ENCODE data around the gene ATN1. TPM values are rescaled to one million over a fixed set of nuclear protein-coding genes. Genes with fewer than 3 reads are reported as not detected.

The ATN1 gene
- total RNA-seq, 2 experiments from 2014 or later, result 27.3 to 27.6 TPM

DNA sequence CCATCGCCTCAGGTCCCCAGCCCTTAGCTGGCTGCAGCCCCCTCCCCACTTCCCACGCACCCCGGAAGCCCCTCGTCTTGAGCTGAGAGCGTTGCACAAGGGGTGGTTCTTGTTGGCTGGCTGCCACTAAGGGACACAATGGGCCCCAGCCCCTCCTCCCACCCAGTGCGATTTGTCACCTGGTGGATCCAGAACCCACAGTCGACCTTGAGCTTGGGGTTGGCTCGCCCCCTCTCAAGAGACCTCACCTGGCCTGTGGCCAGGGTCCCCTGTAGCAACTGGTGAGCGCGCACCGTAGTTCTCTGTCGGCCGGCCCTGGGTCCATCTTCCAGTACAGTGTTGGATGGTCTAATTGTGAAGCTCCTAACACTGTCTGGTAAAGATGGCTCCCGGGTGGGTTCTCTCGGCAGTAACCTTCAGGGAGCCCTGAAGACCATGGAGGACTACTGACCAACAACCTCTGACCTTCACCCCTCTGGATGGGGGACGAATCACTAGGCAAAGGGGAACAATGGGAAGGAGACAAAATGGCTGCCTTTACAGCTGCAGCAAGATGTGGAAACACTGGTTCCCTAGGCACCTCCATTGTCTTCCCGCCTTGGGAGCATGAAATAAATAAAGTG is 36.1 kb downstream of the ATN1 start:
- POLR2A ChIA-PET, result interaction anchor here (3.4 kb wide), 1 partner anchor 20 kb away, joined by 27 read pairs; the partner anchor contains the start of genes C12orf57 and RNU7-1
- CTCF ChIA-PET, result interaction anchor here (0.9 to 13.3 kb wide), 7 partner anchors 7 to 93 kb away, joined by 3 to 388 read pairs (median 8); partner anchors contain the start of genes C12orf57, PTPN6, RNU7-1 and SPSB2
- Mint-ChIP-seq H3K4me1 (peaks cover 73% of the 10 kb centered on the region), H3K4me3 (no peak overlapping the region), H3K27ac (peak overlapping the region; percentile 85), H3K27me3 (no peaks in the 10 kb centered on the region), H3K36me3 (ENCODE audit: low read depth) (peaks cover 58% of the 10 kb centered on the region), H3K9me3 (no peaks in the 10 kb centered on the region)
- no peak for DNase-seq

- Mint-ChIP-seq H3K27me3 (no peaks in the 10 kb centered on the region), H3K4me3 (no peak overlapping the region), H3K4me1 (peaks cover 72% of the 10 kb centered on the region), H3K27ac (peak overlapping the region; percentile 85), H3K9me3 (no peaks in the 10 kb centered on the region), H3K36me3 (ENCODE audit: low read depth) (peaks cover 56% of the 10 kb centered on the region)
- ChIA-PET POLR2A (interaction anchor here (3.4 kb wide), 1 partner anchor 20 kb away, joined by 27 read pairs; the partner anchor contains the start of genes C12orf57 and RNU7-1), CTCF (interaction anchor here (0.6 to 13.3 kb wide), 16 partner anchors 8 to 144 kb away, joined by 3 to 388 read pairs (median 4); partner anchors contain the start of genes C12orf57, C1RL, LPCAT3 and PTPN6)
- no peak for DNase-seq
Observed at GRCh38 chr12:6964605-6965025, 36.9 kb downstream of the ATN1 start.

DNA sequence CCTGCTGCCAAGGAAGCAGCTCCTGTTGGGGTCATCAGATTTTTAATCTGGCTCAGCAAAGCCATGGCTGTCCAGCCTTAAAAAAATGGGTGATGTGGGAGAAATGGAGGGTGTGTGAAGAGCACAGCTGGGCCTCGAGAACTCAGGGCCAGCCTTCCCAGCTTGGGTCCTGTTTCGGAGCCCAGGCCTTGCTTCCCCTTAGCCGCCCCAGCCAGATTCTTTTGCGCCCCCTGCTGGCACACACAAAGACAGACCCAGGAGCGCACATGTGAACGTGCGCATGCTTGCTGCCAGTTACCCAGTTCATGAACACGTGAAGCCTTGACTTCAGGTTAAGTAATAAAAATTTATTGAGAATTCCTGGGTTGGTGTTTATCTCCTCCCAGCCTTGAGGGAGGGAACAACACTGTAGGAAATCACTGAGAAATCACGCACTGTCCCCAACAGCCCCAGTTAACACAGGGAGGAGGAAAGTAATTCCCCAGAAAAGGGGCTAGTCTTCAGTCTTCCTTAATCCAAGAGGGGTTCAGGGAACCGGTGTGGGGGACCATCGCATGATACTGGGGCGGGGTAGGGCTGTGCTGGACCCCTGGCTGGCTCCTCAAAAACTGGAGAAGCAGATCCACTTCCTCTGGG is 37.4 kb downstream of the ATN1 start:
- Mint-ChIP-seq H3K4me1 (peaks cover 68% of the 10 kb centered on the region), H3K4me3 (no peak overlapping the region), H3K27me3 (no peaks in the 10 kb centered on the region), H3K27ac (peak overlapping the region; percentile 85), H3K36me3 (ENCODE audit: low read depth) (peaks cover 60% of the 10 kb centered on the region), H3K9me3 (no peaks in the 10 kb centered on the region)
- ChIA-PET POLR2A (interaction anchor here (3.4 kb wide), 1 partner anchor 21 kb away, joined by 27 read pairs; the partner anchor contains the start of genes C12orf57 and RNU7-1), CTCF (interaction anchor here (0.6 to 13.3 kb wide), 16 partner anchors 9 to 144 kb away, joined by 3 to 388 read pairs (median 4); partner anchors contain the start of genes C12orf57, C1RL, LPCAT3 and PTPN6)
- peak; percentile 91 for DNase-seq

DNA sequence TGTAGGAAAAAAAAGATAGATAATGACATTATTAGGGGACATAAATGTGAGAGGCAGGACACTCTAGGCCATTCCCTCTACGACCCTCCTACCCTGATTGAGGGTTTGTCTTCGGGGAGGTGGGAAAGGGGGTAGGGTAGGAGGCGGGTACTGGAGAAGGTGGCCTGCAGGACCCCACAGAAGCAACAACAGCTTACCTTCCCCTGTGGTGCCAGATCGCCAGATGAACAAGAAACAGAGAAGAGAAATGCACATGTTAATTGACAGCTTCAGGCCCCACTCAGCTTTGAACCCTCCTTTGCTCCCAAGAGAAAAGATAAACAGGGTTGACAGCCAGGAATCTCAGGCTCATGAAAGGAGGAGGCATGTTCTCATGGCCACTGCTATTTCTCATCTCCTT is 38.0 kb downstream of the ATN1 start:
- no peaks in the 10 kb centered on the region for H3K9me3 Mint-ChIP-seq
- peak overlapping the region; percentile 85 for H3K27ac Mint-ChIP-seq
- H3K4me3 Mint-ChIP-seq, result no peak overlapping the region
- POLR2A ChIA-PET, result interaction anchor here (3.4 kb wide), 1 partner anchor 21 kb away, joined by 27 read pairs; the partner anchor contains the start of genes C12orf57 and RNU7-1
- DNase-seq, result no peak
- H3K36me3 Mint-ChIP-seq (ENCODE audit: low read depth), result peaks cover 55% of the 10 kb centered on the region
- H3K4me1 Mint-ChIP-seq, result peaks cover 63% of the 10 kb centered on the region
- no peaks in the 10 kb centered on the region for H3K27me3 Mint-ChIP-seq
- CTCF ChIA-PET, result interaction anchor here (0.9 to 13.3 kb wide), 7 partner anchors 9 to 93 kb away, joined by 3 to 388 read pairs (median 5); partner anchors contain the start of genes C12orf57, PTPN6, RNU7-1 and SPSB2

DNA sequence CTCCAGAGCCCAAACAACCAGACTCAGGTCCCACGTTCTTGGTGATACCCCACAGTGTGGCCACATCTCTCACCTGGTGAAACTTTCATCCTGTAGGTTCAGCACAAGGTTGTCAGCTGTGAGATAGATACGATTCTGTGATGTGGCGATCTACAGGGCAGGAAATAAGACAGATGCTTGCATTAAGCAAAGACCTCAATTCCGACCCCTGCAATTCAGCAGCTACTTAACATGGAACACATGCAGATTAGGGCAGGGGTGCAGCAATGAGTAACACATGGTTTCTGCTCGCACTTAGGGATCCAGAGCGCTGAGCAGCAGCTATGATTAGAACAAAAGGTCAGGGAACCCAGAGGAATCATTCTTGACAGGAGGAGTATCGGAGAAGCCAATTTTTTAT is 38.6 kb downstream of the ATN1 start:
- ChIA-PET CTCF (interaction anchor here (0.9 to 13.3 kb wide), 4 partner anchors 10 to 94 kb away, joined by 4 to 388 read pairs (median 6); partner anchors contain the start of genes C12orf57, PTPN6, RNU7-1 and SPSB2), POLR2A (interaction anchor here (3.4 kb wide), 1 partner anchor 22 kb away, joined by 27 read pairs; the partner anchor contains the start of genes C12orf57 and RNU7-1)
- peaks cover 52% of the 10 kb centered on the region for H3K36me3 Mint-ChIP-seq (ENCODE audit: low read depth)
- H3K27me3 Mint-ChIP-seq, result no peaks in the 10 kb centered on the region
- H3K27ac Mint-ChIP-seq, result no peak overlapping the region
- no peaks in the 10 kb centered on the region for H3K9me3 Mint-ChIP-seq
- H3K4me1 Mint-ChIP-seq, result peaks cover 59% of the 10 kb centered on the region
- H3K4me3 Mint-ChIP-seq, result no peak overlapping the region
- DNase-seq, result no peak

GRCh38 chr12:6967651-6968100 is 39.9 kb downstream of the ATN1 start:
- Mint-ChIP-seq H3K4me3 (no peak overlapping the region), H3K9me3 (no peaks in the 10 kb centered on the region), H3K27me3 (no peaks in the 10 kb centered on the region), H3K4me1 (peaks cover 59% of the 10 kb centered on the region), H3K27ac (no peak overlapping the region), H3K36me3 (ENCODE audit: low read depth) (peaks cover 48% of the 10 kb centered on the region)
- CTCF ChIA-PET, result interaction anchor here (1.1 to 2.9 kb wide), 5 partner anchors 17 to 141 kb away, joined by 3 to 17 read pairs (median 5); partner anchors contain the start of gene PTPN6
- no peak for DNase-seq
- POLR2A ChIA-PET, result no interaction called here

- H3K27me3 Mint-ChIP-seq, result no peaks in the 10 kb centered on the region
- peak overlapping the region; percentile 100 for H3K4me3 Mint-ChIP-seq
- H3K36me3 Mint-ChIP-seq (ENCODE audit: low read depth), result peaks cover 48% of the 10 kb centered on the region
- H3K9me3 Mint-ChIP-seq, result no peaks in the 10 kb centered on the region
- H3K4me1 Mint-ChIP-seq, result peaks cover 60% of the 10 kb centered on the region
- ChIA-PET POLR2A (no interaction called here), CTCF (interaction anchor here (0.6 to 2.9 kb wide), 9 partner anchors 14 to 141 kb away, joined by 3 to 17 read pairs (median 5); partner anchors contain the start of genes C1RL, PTPN6 and SPSB2)
- no peak for DNase-seq
- peak overlapping the region; percentile 100 for H3K27ac Mint-ChIP-seq
Observed at GRCh38 chr12:6968426-6968825, 40.7 kb downstream of the ATN1 start.

DNA sequence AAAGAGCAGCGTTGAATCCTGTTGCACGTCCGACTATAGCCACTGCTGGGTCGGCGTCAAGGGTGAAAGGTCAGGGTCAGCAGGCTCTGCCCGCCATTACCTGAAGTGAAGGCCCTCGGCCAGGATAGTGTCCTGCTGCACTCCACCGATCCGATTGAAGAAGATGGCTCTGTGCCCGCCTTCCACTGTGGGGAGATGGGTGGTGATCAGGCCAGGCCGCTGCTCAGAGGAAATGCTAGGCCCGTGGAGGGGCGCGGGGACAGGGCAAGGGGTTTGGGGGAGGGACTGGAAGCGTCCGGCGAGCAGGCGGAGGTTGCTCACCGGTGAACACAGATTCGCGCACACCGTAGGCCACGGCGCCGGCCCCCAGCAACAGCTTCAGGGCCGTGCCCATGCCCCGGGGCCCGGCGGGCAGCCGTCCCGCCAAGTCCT is 42.4 kb downstream of the ATN1 start:
- peak overlapping the region; percentile 100 for H3K27ac Mint-ChIP-seq
- peak; percentile 31 for DNase-seq
- H3K4me1 Mint-ChIP-seq, result peaks cover 52% of the 10 kb centered on the region
- POLR2A ChIA-PET, result no interaction called here
- H3K27me3 Mint-ChIP-seq, result no peaks in the 10 kb centered on the region
- H3K36me3 Mint-ChIP-seq (ENCODE audit: low read depth), result peaks cover 55% of the 10 kb centered on the region
- CTCF ChIA-PET, result interaction anchor here (1.0 to 2.9 kb wide), 3 partner anchors 9 to 19 kb away, joined by 3 to 17 read pairs (median 4); partner anchors contain the start of gene PTPN6
- H3K9me3 Mint-ChIP-seq, result no peaks in the 10 kb centered on the region
- H3K4me3 Mint-ChIP-seq, result peak overlapping the region; percentile 100

GRCh38 chr12:6974180-6974579 is 46.4 kb downstream of the ATN1 start:
- DNase-seq, result no peak
- Mint-ChIP-seq H3K27me3 (no peaks in the 10 kb centered on the region), H3K9me3 (no peaks in the 10 kb centered on the region), H3K27ac (no peak overlapping the region), H3K36me3 (ENCODE audit: low read depth) (peaks cover 50% of the 10 kb centered on the region), H3K4me3 (no peak overlapping the region), H3K4me1 (peaks cover 37% of the 10 kb centered on the region)
- CTCF ChIA-PET, result interaction anchor here (0.6 to 2.0 kb wide), 7 partner anchors 9 to 105 kb away, joined by 3 to 8 read pairs (median 4); partner anchors contain the start of gene C12orf57
- POLR2A ChIA-PET, result no interaction called here

DNA sequence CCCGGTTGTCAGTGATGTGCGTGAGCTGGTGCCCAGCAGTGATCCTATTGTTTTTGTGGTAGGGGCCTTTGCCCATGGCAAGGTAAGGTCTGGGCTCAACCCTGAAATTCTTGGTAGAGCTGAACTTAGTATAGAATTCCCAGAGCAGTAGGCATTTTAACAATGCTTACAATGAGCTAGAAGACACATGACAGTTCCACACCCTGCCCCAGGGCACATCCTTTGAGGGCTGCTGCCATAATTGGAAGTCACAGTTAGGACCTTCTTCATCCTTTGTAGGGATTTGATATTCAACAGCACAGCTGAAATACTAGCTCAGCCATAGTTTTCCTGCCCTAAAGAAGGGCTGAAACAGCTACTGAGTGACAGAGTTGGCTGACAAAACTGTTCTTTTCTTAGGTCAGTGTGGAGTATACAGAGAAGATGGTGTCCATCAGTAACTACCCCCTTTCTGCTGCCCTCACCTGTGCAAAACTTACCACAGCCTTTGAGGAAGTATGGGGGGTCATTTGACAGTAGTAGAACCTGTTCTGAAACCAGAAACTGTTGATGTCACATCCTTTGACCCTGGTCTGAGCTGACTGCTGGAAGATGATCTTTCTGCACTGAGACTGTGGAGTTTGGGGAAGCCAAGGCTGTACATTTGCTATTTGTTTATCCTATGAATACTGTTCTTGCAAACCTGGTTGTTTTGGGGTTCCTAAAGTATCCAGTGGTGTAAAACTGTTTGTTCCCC is 47.7 kb downstream of the ATN1 start:
- DNase-seq, result no peak
- Mint-ChIP-seq H3K27ac (no peak overlapping the region), H3K4me1 (peaks cover 32% of the 10 kb centered on the region), H3K27me3 (no peaks in the 10 kb centered on the region), H3K4me3 (no peak overlapping the region), H3K9me3 (no peaks in the 10 kb centered on the region), H3K36me3 (ENCODE audit: low read depth) (peaks cover 47% of the 10 kb centered on the region)
- ChIA-PET CTCF (interaction anchor here (0.9 to 2.0 kb wide), 10 partner anchors 10 to 138 kb away, joined by 3 to 8 read pairs (median 4); partner anchors contain the start of gene C12orf57), POLR2A (interaction anchor here (0.6 to 1.0 kb wide), 2 partner anchors 32 to 136 kb away, joined by 3 to 7 read pairs; partner anchors contain the start of genes C12orf57 and RNU7-1)

DNA sequence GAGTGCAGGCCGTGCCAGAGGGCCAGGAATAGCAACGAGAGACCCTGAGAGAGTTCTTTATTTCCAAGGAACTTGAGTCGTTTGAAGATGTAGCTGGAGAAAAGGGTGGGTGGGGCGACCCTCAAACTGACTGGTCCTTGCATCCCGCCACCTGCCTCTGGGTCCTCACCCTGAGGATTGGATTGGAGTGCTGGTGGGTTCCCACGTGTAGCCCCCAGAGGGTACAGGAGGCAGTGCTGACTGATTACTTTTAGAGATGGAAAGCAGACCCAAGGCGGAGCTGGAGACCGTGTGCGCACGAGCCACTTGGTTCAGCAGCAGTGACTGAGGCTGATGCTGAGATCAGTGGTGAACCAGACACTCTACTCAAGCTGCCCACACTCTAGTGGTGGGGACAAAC is 49.9 kb downstream of the ATN1 start:
- ChIA-PET POLR2A (no interaction called here), CTCF (interaction anchor here (0.6 to 1.6 kb wide), 6 partner anchors 17 to 644 kb away, joined by 3 to 5 read pairs (median 3); no protein-coding TSS in a partner anchor)
- no peaks in the 10 kb centered on the region for H3K27me3 Mint-ChIP-seq
- H3K4me3 Mint-ChIP-seq, result no peak overlapping the region
- no peaks in the 10 kb centered on the region for H3K9me3 Mint-ChIP-seq
- H3K36me3 Mint-ChIP-seq (ENCODE audit: low read depth), result peaks cover 45% of the 10 kb centered on the region
- H3K27ac Mint-ChIP-seq, result no peak overlapping the region
- no peak for DNase-seq
- H3K4me1 Mint-ChIP-seq, result peaks cover 18% of the 10 kb centered on the region

- H3K4me1 Mint-ChIP-seq, result peaks cover 15% of the 10 kb centered on the region
- H3K36me3 Mint-ChIP-seq (ENCODE audit: low read depth), result peaks cover 46% of the 10 kb centered on the region
- no peaks in the 10 kb centered on the region for H3K9me3 Mint-ChIP-seq
- H3K4me3 Mint-ChIP-seq, result no peak overlapping the region
- DNase-seq, result no peak
- ChIA-PET CTCF (interaction anchor here (0.6 to 1.6 kb wide), 5 partner anchors 18 to 645 kb away, joined by 3 to 5 read pairs (median 3); no protein-coding TSS in a partner anchor), POLR2A (no interaction called here)
- no peaks in the 10 kb centered on the region for H3K27me3 Mint-ChIP-seq
- no peak overlapping the region for H3K27ac Mint-ChIP-seq
Observed at GRCh38 chr12:6978188-6978587, 50.4 kb downstream of the ATN1 start.
